ENCODE results near the gene CPSF3. TPM values are rescaled to one million over a fixed set of nuclear protein-coding genes. Genes with fewer than 3 reads are reported as not detected.
A peak's percentile ranks its signal among the peaks of the same experiment; 100 is the strongest.
"Not testable (repeated sequence)": the region's sequence is repeated elsewhere in the genome, so short reads cannot be mapped to it uniquely, and the experiment has no call there.

CPSF3 gene
- total RNA-seq, 6 donors from 2014 or later, result 11.3 to 41.0 (median 22.5) TPM

DNA sequence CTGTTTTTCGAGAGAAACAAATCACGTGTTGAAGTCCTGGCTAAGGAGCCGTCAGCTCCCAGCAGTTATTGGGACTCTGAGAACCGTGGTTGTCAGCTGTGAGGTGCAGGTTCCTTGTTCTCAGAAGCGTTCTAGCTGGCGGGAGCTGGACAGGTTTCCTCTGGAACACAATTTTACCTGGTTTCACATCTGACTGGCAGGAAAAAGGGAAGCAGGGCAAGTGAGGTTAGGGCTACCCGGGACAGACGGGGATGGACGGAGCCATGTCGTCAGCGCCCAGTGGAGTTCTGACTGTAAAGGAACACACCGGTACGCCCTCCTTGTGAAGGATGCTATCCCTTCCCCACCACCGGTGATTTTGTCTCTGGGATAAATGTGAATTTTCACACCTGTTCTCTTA is 26.3 kb upstream of the CPSF3 start:
- ATAC-seq (ENCODE audit: low FRiP score in 2 of 2) (no peak), DNase-seq (no peak)
- Histone ChIP-seq H3K4me3 (no peak overlapping the region), H3K4me1 (peaks cover 0 to 5% (median 0%) of the 10 kb centered on the region in 4 donors), H3K9me3 (no peaks in the 10 kb centered on the region), H3K36me3 (peaks cover 0 to 50% (median 30%) of the 10 kb centered on the region in 4 donors), H3K27me3 (no peaks in the 10 kb centered on the region), H3K27ac (no peak overlapping the region)
- TF ChIP-seq CTCF (IDR thresholded peaks at IDR 0.05) (no peak), POLR2A (IDR thresholded peaks at IDR 0.05) (no peak), POLR2AphosphoS5 (IDR thresholded peaks at IDR 0.05) (no peak), EP300 (IDR thresholded peaks at IDR 0.05) (no peak)
- WGBS, 2 donors, result 91 to 94% methylated on average over 14 of the region's 14 CpGs

GRCh38 chr2:9398251-9398650 is 25.2 kb upstream of the CPSF3 start:
- H3K4me1 ChIP-seq; H3K9me3 ChIP-seq; DNase-seq; ATAC-seq (ENCODE audit: low FRiP score in 2 of 2); H3K27me3 ChIP-seq; H3K4me3 ChIP-seq: not testable (repeated sequence)
- Histone ChIP-seq H3K36me3 (peaks cover 0 to 50% (median 34%) of the 10 kb centered on the region in 4 donors), H3K27ac (peak overlapping the region in 2 of 4 donors; percentile 12 to 36)
- 93 to 98% methylated on average over 11 of the region's 11 CpGs for WGBS, 2 donors

- peak overlapping the region in 3 of 4 donors; percentile 42 to 59 (median 48) for H3K27ac ChIP-seq
- peaks cover 0 to 5% (median 0%) of the 10 kb centered on the region in 4 donors for H3K4me1 ChIP-seq
- 79 to 88% methylated on average over 19 to 20 of the region's 20 CpGs for WGBS, 2 donors
- no peaks in the 10 kb centered on the region for H3K27me3 ChIP-seq
- DNase-seq (peak in 1 of 2 donors; percentile 62), ATAC-seq (ENCODE audit: low FRiP score in 2 of 2) (peak; percentile 60 to 74)
- TF ChIP-seq CTCF (IDR thresholded peaks at IDR 0.05) (no peak), POLR2A (IDR thresholded peaks at IDR 0.05) (no peak), EP300 (IDR thresholded peaks at IDR 0.05) (no peak), POLR2AphosphoS5 (IDR thresholded peaks at IDR 0.05) (peak in 1 of 2 donors; percentile 35)
- no peak overlapping the region for H3K4me3 ChIP-seq
- no peaks in the 10 kb centered on the region for H3K9me3 ChIP-seq
- H3K36me3 ChIP-seq, result peaks cover 2 to 44% (median 29%) of the 10 kb centered on the region in 4 donors
These were observed 24.3 kb upstream of the CPSF3 start for GRCh38 chr2:9398881-9399780.

DNA sequence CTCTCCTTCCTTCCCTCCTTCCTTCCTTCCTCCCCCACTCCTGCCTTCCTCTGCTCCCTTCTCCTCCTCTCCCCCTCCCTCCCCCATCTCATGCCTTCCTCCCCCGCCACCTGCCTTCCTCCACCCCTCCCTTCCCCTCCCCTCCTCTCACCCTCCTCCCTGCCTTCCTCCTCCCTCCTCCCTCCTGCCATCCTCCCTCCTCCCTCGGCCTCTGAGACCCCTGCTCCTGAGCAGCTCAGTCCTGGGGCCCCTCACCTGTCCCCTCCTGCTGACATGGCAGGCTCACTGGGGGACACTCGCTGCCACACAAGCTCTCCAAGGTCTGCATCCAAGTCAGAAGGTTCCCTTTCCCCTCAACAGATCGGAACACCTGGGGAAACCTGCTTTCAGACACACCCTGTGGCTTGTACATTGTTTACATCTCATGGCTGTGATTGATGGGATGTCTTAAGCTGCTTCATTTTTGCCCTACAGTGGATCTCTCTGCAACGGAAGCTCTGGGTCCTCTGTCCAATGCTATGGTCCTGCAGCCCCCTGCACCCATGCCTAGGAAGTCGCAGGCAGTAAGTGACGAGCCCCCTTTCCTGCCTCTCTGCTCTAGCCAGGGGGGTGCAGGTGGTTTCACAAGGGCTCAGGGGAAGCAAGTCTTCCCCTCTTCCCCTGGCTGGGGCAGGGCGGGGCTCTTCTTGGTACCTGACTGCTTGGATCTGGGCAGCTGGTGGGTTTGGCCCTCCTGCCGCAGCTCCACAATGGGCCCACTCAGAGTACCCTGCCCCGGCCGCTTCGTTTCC is 23.0 kb upstream of the CPSF3 start:
- peaks cover 2 to 36% (median 23%) of the 10 kb centered on the region in 4 donors for H3K36me3 ChIP-seq
- no peaks in the 10 kb centered on the region for H3K27me3 ChIP-seq
- no peaks in the 10 kb centered on the region for H3K9me3 ChIP-seq
- DNase-seq, result no peak
- 82 to 90% methylated on average over 5 to 10 of the region's 12 CpGs for WGBS, 2 donors
- peaks cover 0 to 11% (median 1%) of the 10 kb centered on the region in 4 donors for H3K4me1 ChIP-seq
- TF ChIP-seq EP300 (IDR thresholded peaks at IDR 0.05) (no peak), POLR2A (IDR thresholded peaks at IDR 0.05) (no peak), CTCF (IDR thresholded peaks at IDR 0.05) (no peak)
- peak in 1 of 2 donors; percentile 6 for ATAC-seq (ENCODE audit: low FRiP score in 2 of 2)
- peak overlapping the region in 1 of 4 donors; percentile 48 for H3K27ac ChIP-seq
- no peak overlapping the region for H3K4me3 ChIP-seq

DNA sequence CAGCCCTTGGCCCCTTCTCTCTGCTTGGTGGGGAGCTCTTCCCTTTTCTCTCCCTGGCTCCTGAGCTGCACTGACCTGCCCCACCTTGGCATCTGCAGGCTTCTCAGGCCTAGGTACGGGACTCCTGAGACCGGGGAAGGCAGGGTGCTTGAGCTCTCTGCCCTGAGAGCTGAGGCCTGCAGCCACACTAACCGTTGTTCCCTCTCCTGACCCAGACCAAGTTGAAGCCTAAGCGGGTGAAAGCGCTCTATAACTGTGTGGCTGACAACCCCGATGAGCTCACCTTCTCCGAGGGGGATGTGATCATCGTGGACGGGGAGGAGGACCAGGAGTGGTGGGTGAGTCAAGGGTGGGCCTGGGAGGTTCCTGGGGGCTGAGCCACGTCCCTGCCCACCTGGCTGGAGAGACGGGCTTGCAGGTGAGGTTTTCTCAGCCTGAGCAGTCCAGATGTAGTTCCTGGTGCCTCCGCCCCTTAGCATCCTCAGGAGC is 22.4 kb upstream of the CPSF3 start:
- Histone ChIP-seq H3K9me3 (no peaks in the 10 kb centered on the region), H3K36me3 (peaks cover 2 to 39% (median 23%) of the 10 kb centered on the region in 4 donors), H3K4me1 (peaks cover 0 to 11% (median 1%) of the 10 kb centered on the region in 4 donors), H3K4me3 (no peak overlapping the region), H3K27ac (no peak overlapping the region), H3K27me3 (no peaks in the 10 kb centered on the region)
- DNase-seq (no peak), ATAC-seq (ENCODE audit: low FRiP score in 2 of 2) (peak in 1 of 2 donors; percentile 16)
- TF ChIP-seq POLR2A (IDR thresholded peaks at IDR 0.05) (no peak), POLR2AphosphoS5 (IDR thresholded peaks at IDR 0.05) (no peak), EP300 (IDR thresholded peaks at IDR 0.05) (no peak), CTCF (IDR thresholded peaks at IDR 0.05) (no peak)
- 93 to 95% methylated on average over 8 to 11 of the region's 12 CpGs for WGBS, 2 donors
